GM13977 (cell line): ENCODE measurements around the gene C21orf91.

Source experiments
- DNase-seq: peaks from one replicate; pipeline ENCODE4 v3.0.0; 2012; ENCODE audit warnings: low spot score
- in situ Hi-C: fragments of 300-500 bp; cut with MboI; formaldehyde crosslinking; loops from one replicate; pipeline ENCODE4 v1.12.0; 2022; ENCODE audit warnings: low sequenced_read_pairs, low pct_unique_long_range_greater_than_20kb, mixed read lengths, inconsistent platforms; ENCODE audit not compliant: unreplicated experiment
- TF ChIP-seq, protein P1 (sequence below): IDR thresholded peaks from 2 replicates; pipeline ENCODE4 v1.5.1; 2012; ENCODE audit warnings: mild to moderate bottlenecking, control low read depth; ENCODE audit not compliant: insufficient read depth; ENCODE audit errors: extremely low read depth, missing control alignments

Gene C21orf91

DNA sequence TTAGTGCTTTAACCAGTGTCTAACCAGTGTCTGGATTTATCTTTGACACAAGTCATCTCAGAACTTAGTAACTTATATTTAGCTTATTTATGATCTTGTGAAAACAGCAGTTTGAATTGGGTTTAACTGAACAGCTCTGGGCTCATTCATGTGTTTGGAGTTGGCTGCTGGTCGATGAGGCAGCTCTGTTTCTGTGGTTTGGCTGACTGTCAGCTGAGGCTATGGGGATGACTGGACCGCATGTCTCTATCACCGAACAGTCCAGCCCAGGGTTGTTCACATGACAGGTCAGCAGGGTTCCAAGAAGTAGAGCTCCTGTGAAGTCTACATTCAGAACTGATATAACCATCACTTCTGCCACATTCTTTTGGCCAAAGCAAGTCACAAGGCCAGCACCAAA, 29.1 kb upstream of the C21orf91 start:
- in situ Hi-C loops = no loop called here
- DNase-seq = peak; percentile 59
- TF ChIP-seq, protein P1, sequence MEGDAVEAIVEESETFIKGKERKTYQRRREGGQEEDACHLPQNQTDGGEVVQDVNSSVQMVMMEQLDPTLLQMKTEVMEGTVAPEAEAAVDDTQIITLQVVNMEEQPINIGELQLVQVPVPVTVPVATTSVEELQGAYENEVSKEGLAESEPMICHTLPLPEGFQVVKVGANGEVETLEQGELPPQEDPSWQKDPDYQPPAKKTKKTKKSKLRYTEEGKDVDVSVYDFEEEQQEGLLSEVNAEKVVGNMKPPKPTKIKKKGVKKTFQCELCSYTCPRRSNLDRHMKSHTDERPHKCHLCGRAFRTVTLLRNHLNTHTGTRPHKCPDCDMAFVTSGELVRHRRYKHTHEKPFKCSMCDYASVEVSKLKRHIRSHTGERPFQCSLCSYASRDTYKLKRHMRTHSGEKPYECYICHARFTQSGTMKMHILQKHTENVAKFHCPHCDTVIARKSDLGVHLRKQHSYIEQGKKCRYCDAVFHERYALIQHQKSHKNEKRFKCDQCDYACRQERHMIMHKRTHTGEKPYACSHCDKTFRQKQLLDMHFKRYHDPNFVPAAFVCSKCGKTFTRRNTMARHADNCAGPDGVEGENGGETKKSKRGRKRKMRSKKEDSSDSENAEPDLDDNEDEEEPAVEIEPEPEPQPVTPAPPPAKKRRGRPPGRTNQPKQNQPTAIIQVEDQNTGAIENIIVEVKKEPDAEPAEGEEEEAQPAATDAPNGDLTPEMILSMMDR = no peak

DNA sequence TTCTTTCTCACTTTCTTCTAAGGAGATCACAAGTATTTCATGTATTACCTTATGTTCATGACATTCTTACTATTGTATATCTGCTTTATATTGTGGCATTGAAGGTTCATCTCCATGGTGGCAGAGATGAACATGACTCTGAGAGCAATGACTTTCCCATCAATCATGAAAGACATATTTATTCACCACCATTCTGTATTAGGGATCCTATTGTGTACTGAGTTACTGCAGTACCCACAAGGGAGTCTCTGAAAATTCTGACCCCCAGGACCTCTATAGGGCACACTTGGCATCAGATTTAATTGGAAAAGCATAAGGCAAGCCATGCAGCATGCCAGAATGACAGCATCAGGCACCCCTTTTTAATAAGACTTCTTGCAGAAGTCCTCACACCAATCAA, 21.9 kb upstream of the C21orf91 start:
- TF ChIP-seq, protein P1 = no peak
- in situ Hi-C loops = no loop called here
- no peak for DNase-seq

DNA sequence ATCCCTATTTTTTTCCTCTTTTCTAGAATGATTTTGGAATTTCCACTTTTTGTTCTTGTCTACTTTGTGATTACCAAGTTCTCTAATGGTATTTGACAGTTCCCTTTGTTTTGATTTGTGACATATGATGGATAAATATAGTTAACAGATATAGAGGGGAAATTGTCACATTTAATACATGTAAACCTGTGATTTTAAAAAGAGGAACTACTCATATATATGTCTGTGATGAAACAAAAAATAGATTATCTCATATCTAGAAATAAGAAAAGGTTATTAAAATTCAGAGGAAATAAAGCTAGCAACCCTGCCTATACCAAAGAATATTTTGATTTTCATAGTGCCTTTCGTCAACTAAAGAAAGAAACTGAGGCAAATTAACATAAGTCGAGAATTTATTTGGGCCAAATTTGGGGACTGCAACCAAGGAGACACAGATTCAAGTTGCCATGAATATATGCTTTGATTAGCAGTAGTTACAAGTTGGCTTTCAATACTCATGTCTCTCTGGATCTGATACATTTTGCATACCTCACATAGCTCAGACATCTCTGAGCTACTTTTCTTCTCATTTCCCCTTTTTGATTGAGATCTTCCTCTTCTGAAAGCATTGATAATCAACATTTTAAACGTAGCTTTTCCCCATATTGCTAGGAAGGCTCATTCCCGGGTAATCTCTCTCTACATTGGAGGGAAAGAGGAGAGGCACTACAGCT, 15.6 kb upstream of the C21orf91 start:
- no peak for DNase-seq
- in situ Hi-C loops = no loop called here
- TF ChIP-seq, protein P1 = no peak

DNA sequence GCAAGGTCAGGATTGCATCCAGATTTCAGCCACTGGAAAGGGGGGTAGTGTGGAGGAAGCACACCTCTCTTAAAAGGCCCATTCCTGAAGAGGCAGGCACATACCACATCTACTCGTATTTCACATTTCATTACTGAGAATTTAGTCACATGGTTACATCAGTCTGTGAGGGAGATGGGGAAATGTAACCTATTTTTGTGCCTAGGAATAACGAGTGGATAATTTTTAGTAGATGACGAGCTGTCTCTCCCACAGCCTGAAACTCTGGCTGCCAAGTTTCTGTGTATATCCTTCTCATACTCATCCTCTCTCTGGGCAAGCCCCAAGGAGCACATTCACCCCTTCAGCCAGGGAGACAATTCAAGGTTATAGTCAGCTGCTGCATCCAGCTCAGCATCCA, 10.3 kb upstream of the C21orf91 start:
- DNase-seq = no peak
- in situ Hi-C loops = no loop called here
- TF ChIP-seq, protein P1 = no peak

DNA sequence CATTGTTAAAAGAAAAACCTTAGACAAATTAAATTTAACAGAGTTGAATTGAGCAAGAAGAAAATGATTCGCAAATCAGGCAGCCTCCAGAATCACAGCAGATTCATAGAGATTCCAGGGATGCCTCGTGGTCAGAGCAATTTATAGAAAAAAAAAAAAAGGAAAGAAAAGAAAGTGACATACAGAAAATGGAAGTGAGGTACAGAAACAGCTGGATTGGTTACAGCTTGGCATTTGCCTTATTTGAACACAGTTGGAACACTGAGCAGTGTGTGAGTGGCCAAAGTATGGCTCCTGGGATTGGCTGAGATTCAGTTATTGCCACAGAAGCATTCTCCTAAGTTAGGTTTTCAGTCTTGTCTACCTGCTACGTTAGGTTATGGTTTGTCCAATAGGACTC, 9.1 kb upstream of the C21orf91 start:
- TF ChIP-seq, protein P1 = no peak
- no peak for DNase-seq
- in situ Hi-C loops = no loop called here

DNA sequence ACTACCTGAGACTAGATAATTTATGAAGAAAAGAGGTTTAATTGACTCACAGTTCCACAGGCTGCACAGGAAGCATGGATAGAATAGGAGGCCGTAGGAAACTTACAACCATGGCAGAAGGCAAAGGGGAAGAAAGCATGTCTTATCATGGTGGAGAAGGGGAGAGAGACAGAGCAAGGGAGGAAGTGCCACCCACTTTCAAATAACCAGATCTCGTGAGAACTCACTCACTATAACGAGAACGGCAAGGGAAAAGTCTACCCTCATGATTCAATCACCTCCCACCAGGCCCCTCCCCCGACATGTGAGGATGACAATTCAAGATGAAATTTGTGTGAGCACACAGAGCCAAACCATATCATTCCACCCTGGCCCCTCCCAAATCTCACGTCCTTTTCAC, 4.7 kb upstream of the C21orf91 start:
- in situ Hi-C loops = no loop called here
- DNase-seq = no peak
- TF ChIP-seq, protein P1 = no peak
